ENCODE measurements around the gene SEC22C.

GRCh38 chr3:42514876-42515275 is 66.9 kb downstream of the SEC22C start:
- TF ChIP-seq CTCF (IDR thresholded peaks at IDR 0.05; ENCODE audit: insufficient read depth, low read length, poor library complexity, severe bottlenecking), result no peak
- TF ChIP-seq EZH2phosphoT487 (conservative IDR thresholded peaks at IDR 0.05; ENCODE audit: low read length), result no peak
